GM21825 (cell line): ENCODE measurements around the gene SERF2.
"Not testable (repeated sequence)": the region's sequence is repeated elsewhere in the genome, so short reads cannot be mapped to it uniquely, and the experiment has no call there.

Experiments used
- ATAC-seq: cut with Tn5 transposase; IDR thresholded peaks from one replicate; pipeline ENCODE4 v1.9.1; 2021; ENCODE audit warnings: mild to moderate bottlenecking, moderate library complexity; ENCODE audit not compliant: unreplicated experiment

SERF2 gene

DNA sequence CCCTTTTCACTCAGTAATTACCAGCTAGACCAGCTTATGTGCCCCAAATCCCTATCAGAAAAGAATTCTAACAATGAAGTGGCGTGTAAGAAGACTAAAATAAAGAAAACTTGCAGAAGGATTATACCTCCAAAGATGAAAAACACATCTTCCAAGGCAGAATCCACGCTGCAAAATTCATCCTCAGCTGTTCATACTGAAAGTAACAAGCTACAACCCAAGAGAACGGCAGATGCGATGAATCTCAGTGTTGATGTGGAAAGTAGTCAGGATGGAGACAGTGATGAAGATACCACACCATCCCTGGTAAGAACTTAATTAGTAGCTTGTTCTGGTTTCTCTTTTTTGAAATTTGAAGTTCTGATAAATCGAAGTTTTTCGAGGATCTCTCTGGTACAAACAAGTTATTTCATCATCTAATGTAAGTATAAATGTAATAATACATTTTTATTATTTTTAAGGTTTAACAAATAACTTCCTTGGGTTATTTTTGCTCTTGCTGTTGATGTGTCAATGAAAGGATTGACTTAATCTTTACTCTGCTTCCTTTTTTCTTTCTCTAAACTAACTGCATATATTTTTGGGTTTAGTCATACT lies 36.0 kb downstream of the SERF2 start:
- ATAC-seq: no peak

- not testable (repeated sequence) for ATAC-seq
These were observed 37.9 kb downstream of the SERF2 start for GRCh38 chr15:43829951-43830540.

DNA sequence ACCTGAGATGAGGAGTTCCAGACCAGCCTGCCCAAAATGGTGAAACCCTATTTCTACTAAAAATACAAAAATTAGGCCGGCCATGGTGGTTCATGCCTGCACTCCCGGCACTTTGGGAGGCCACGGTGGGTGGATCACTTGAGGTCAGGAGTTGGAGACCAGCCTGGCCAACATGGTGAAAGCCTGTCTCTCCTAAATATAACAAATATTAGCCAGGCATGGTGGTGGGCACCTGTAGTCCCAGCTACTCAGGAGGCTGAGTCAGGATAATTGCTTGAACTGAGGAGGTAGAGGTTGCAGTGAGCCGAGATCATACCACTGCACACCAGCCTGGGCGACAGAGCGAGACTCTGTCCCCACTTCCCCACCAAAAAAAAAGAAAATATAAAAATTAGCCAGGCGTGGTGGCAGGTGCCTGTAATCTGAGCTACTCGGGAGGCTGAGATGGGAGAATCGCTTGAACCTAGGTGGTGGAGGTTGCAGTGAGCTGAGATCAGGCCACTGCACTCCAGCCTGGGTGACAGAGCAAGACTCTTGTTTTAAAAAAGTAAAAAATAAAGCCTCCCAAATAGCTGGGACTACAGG lies 38.7 kb downstream of the SERF2 start:
- not testable (repeated sequence) for ATAC-seq

DNA sequence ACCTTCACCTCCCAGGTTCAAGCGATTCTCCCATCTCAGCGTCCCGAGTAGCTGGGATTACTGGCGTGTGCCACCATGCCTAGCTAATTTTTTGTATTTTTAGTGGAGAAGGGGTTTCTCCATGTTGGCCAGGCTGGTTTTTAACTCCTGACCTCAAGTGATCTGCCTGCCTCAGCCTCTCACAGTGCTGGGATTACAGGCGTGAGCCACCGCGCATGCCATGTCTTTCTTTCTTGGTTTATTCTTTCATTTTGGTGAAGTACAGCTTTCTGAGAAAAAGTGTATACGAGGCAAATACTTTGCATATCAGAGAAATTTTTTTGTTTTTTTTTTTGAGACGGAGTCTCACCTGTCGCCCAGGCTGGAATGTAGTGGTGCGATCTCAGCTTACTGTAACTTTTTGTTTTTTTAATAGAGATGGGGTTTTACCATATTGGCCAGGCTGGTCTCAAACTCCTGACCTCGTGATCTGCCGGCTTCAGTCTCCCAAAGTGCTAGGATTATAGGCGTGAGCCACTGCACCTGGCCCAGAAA lies 39.5 kb downstream of the SERF2 start:
- ATAC-seq: not testable (repeated sequence)

DNA sequence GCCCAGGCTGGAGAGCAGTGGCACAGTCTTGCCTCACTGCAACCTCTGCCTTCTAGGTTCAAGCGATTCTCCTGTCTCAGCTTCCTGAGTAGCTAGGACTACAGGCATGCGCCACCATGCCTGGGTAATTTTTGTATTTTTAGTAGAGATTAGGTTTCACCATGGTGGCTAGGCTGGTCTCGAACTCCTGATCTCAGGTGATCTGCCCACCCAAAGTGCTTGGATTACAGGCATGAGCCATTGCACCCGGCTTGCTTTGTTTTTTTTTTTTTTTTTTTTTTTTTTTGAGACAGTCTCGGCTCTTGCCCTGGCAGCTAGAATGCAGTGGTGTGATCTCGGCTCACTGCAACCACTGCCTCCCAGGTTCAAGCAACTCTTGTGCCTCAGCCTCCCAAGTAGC lies 40.4 kb downstream of the SERF2 start:
- ATAC-seq: not testable (repeated sequence)

GRCh38 chr15:43845421-43845820 lies 53.3 kb downstream of the SERF2 start:
- no peak for ATAC-seq
